Mesodermal cell (in vitro differentiated cells): ENCODE results near the gene NANS.

Source experiments
- H3K27ac ChIP-seq: 2 replicates; pipeline ENCODE4 v1.7.0; 2013; ENCODE audit warnings: mild to moderate bottlenecking, low read depth, low read length, moderate library complexity; ENCODE audit not compliant: severe bottlenecking
- H3K36me3 ChIP-seq: 2 replicates; pipeline ENCODE4 v1.7.1; 2013; ENCODE audit warnings: mild to moderate bottlenecking, low read length, moderate library complexity; ENCODE audit not compliant: control insufficient read depth, insufficient read depth
- H3K4me1 ChIP-seq: one replicate; pipeline ENCODE4 v1.7.1; 2013; ENCODE audit warnings: mild to moderate bottlenecking, low read length; ENCODE audit not compliant: insufficient read depth, control insufficient read depth, poor library complexity, severe bottlenecking
- H3K4me3 ChIP-seq: 2 replicates; pipeline ENCODE4 v1.7.0; 2013; ENCODE audit warnings: low read length, control low read depth, mild to moderate bottlenecking; ENCODE audit not compliant: insufficient read depth, poor library complexity, severe bottlenecking; ENCODE audit errors: extremely low read depth
- H3K9me3 ChIP-seq: 2 replicates; pipeline ENCODE4 v1.7.1; 2013; ENCODE audit warnings: mild to moderate bottlenecking, low read length, moderate library complexity; ENCODE audit not compliant: control insufficient read depth
- WGBS, 2 experiments: methylation state at CpG; one replicate each; pipeline ENCODE4 v1.1.5; 2013; ENCODE audit warnings: missing lambda C conversion rate in 2 of 2; ENCODE audit not compliant: insufficient coverage in 2 of 2; 5-methylcytosine and 5-hydroxymethylcytosine counted together

The NANS gene

GRCh38 chr9:98057138-98057799 is 737 bp downstream of the NANS start:
- Histone ChIP-seq H3K9me3 (no peaks in the 10 kb centered on the region), H3K27ac (peak overlapping the region; percentile 91), H3K36me3 (peaks cover 14% of the 10 kb centered on the region), H3K4me3 (peak overlapping the region; percentile 65), H3K4me1 (peaks cover 3% of the 10 kb centered on the region)
- WGBS, 2 experiments, result 7 to 17% methylated on average over 8 to 10 of the region's 14 CpGs

GRCh38 chr9:98062161-98062560 is 5.6 kb downstream of the NANS start:
- Histone ChIP-seq H3K4me3 (no peak overlapping the region), H3K27ac (no peak overlapping the region), H3K4me1 (peaks cover 3% of the 10 kb centered on the region), H3K36me3 (peaks cover 53% of the 10 kb centered on the region), H3K9me3 (no peaks in the 10 kb centered on the region)
- 100% methylated on average over 1 to 3 of the region's 3 CpGs for WGBS, 2 experiments

GRCh38 chr9:98064623-98065392 is 8.3 kb downstream of the NANS start:
- Histone ChIP-seq H3K36me3 (peaks cover 61% of the 10 kb centered on the region), H3K4me3 (no peak overlapping the region), H3K4me1 (no peaks in the 10 kb centered on the region), H3K9me3 (no peaks in the 10 kb centered on the region), H3K27ac (no peak overlapping the region)
- 95 to 97% methylated on average over 5 to 7 of the region's 8 CpGs for WGBS, 2 experiments

GRCh38 chr9:98066235-98066634 is 9.7 kb downstream of the NANS start:
- Histone ChIP-seq H3K27ac (no peak overlapping the region), H3K9me3 (no peaks in the 10 kb centered on the region), H3K4me1 (no peaks in the 10 kb centered on the region), H3K36me3 (peaks cover 54% of the 10 kb centered on the region), H3K4me3 (no peak overlapping the region)
- WGBS, 2 experiments, result 80% methylated on average over 1 of the region's 3 CpGs; no CpG with 5 or more reads in 1 of the 2 experiments

GRCh38 chr9:98067184-98067583 is 10.7 kb downstream of the NANS start:
- Histone ChIP-seq H3K27ac (no peak overlapping the region), H3K4me3 (no peak overlapping the region), H3K36me3 (peaks cover 47% of the 10 kb centered on the region), H3K4me1 (no peaks in the 10 kb centered on the region), H3K9me3 (no peaks in the 10 kb centered on the region)
- WGBS, 2 experiments, result 88% methylated on average over 1 to 2 of the region's 2 CpGs

GRCh38 chr9:98069551-98069950 is 13.0 kb downstream of the NANS start:
- Histone ChIP-seq H3K4me3 (no peak overlapping the region), H3K36me3 (peaks cover 30% of the 10 kb centered on the region), H3K27ac (no peak overlapping the region), H3K9me3 (no peaks in the 10 kb centered on the region), H3K4me1 (peaks cover under 1% of the 10 kb centered on the region)
- 91 to 100% methylated on average over 5 of the region's 6 CpGs for WGBS, 2 experiments

- Histone ChIP-seq H3K9me3 (no peaks in the 10 kb centered on the region), H3K27ac (no peak overlapping the region), H3K4me3 (no peak overlapping the region), H3K4me1 (peaks cover 6% of the 10 kb centered on the region), H3K36me3 (peaks cover 19% of the 10 kb centered on the region)
- 100% methylated on average over 1 to 4 of the region's 7 CpGs for WGBS, 2 experiments
Observed at GRCh38 chr9:98070704-98071103, 14.2 kb downstream of the NANS start.

GRCh38 chr9:98071737-98072136 is 15.2 kb downstream of the NANS start:
- Histone ChIP-seq H3K27ac (no peak overlapping the region), H3K9me3 (no peaks in the 10 kb centered on the region)
- WGBS, 2 experiments, result 90 to 92% methylated on average over 3 to 8 of the region's 9 CpGs

GRCh38 chr9:98074115-98074990 is 17.8 kb downstream of the NANS start:
- Histone ChIP-seq H3K4me3 (no peak overlapping the region), H3K27ac (no peak overlapping the region), H3K36me3 (peaks cover 27% of the 10 kb centered on the region), H3K9me3 (no peaks in the 10 kb centered on the region), H3K4me1 (peaks cover 9% of the 10 kb centered on the region)
- WGBS, 2 experiments, result 22 to 28% methylated on average over 10 to 12 of the region's 13 CpGs

More at GRCh38 chr9:98071737-98072136, 15.2 kb downstream of the NANS start:
- peaks cover 13% of the 10 kb centered on the region for H3K36me3 ChIP-seq
- H3K4me1 ChIP-seq, result peaks cover 9% of the 10 kb centered on the region
- no peak overlapping the region for H3K4me3 ChIP-seq

- Histone ChIP-seq H3K4me1 (peaks cover 9% of the 10 kb centered on the region), H3K27ac (no peak overlapping the region), H3K36me3 (peaks cover 30% of the 10 kb centered on the region), H3K4me3 (no peak overlapping the region), H3K9me3 (no peaks in the 10 kb centered on the region)
- WGBS, 2 experiments, result 90 to 94% methylated on average over 5 of the region's 6 CpGs
Observed at GRCh38 chr9:98075332-98075805, 18.8 kb downstream of the NANS start.
